ENCODE data around the gene PUS1.

DNA sequence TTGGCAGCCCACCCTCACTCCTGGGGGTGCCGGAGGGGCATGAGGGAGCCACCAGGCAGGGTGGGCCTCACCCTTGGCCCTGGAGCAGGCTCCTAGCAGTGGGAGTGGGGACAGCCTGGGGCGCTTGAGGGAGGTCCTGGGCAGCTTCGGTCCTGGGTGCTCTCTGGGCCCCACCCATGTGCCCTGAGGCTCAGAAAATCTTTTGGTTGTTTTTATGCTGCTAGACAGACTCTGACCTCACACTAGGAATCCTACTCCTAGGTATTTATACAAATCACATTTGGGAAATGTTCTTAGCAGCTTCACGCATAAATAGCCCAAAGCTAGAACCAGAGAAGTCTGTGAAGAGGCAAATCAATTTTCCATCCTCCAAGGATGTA is 45.6 kb upstream of the PUS1 start:
- TF ChIP-seq CTCF (conservative IDR thresholded peaks at IDR 0.05; ENCODE audit: low read depth, low read length) = no peak
- TF ChIP-seq EZH2 (IDR thresholded peaks at IDR 0.05; ENCODE audit: borderline replicate concordance, low read depth, low read length, poor library complexity, severe bottlenecking) = no peak

Data from A673 (cell line).